HEK293 (cell line): ENCODE data around the gene RAB7B.

ENCODE experiments used
- CTCF ChIA-PET: fragments of 350-600 bp; formaldehyde crosslinking; extraction: SDS; loops from one replicate; lab custom pipeline; 2021; ENCODE audit warnings: antibody characterized with exemption; lab: Yijun Ruan, JAX
- POLR2A ChIA-PET: fragments of 300-600 bp; formaldehyde crosslinking; extraction: SDS; loops from one replicate; lab custom pipeline; 2020; ENCODE audit warnings: antibody characterized with exemption, inconsistent platforms; lab: Yijun Ruan, JAX
- H3K27ac ChIP-seq: fragments of 200-500 bp; sonication (Bioruptor generic); 2 replicates; pipeline ENCODE4 v1.5.1; 2014; ENCODE audit warnings: low read depth, low read length, control low read depth, inconsistent platforms; ENCODE audit errors: extremely low read depth
- H3K36me3 ChIP-seq, 2 experiments: fragments of 200-500 bp in 1 of 2; sonication (Bioruptor generic) in 1 of 2; 1 replicate in 1 of 2; 2 replicates in 1 of 2; pipeline ENCODE4 v1.5.1; 2014 to 2017; ENCODE audit warnings: inconsistent platforms in 2 of 2, low read length in 2 of 2; ENCODE audit not compliant: control insufficient read depth in 2 of 2, insufficient read depth in 1 of 2
- H3K4me1 ChIP-seq: fragments of 200-500 bp; sonication (Bioruptor generic); 2 replicates; pipeline ENCODE4 v1.5.1; 2014; ENCODE audit warnings: mild to moderate bottlenecking, low read length, inconsistent platforms; ENCODE audit not compliant: control insufficient read depth, insufficient read depth
- H3K4me3 ChIP-seq: 2 replicates; pipeline ENCODE4 v1.5.1; 2011; ENCODE audit warnings: low read depth, mild to moderate bottlenecking, control low read depth, low read length, moderate library complexity
- H3K9me3 ChIP-seq: fragments of 200-500 bp; sonication (Bioruptor generic); 2 replicates; pipeline ENCODE4 v1.5.1; 2014; ENCODE audit warnings: low read depth, low read length, inconsistent platforms; ENCODE audit not compliant: control insufficient read depth, insufficient read depth
- BCL11A ChIP-seq: fragments of 450-650 bp; formaldehyde crosslinking; IDR thresholded peaks from 2 replicates; pipeline ENCODE4 v1.5.1; 2016; ENCODE audit warnings: low read depth, missing biosample characterization, missing genetic modification characterization
- MEIS1 ChIP-seq: sonication (generic); formaldehyde crosslinking; IDR thresholded peaks from 2 replicates; pipeline ENCODE4 v1.8.1; 2022; ENCODE audit warnings: missing genetic modification reagents, mild to moderate bottlenecking, borderline replicate concordance
- PATZ1 ChIP-seq: fragments of 450-650 bp; formaldehyde crosslinking; IDR thresholded peaks from 2 replicates; pipeline ENCODE4 v1.5.1; 2016; ENCODE audit warnings: missing biosample characterization, missing genetic modification characterization
- SP7 ChIP-seq: fragments of 450-650 bp; formaldehyde crosslinking; IDR thresholded peaks from 2 replicates; pipeline ENCODE4 v1.5.1; 2016; ENCODE audit warnings: missing biosample characterization, missing genetic modification characterization
- ZBTB10 ChIP-seq: fragments of 450-650 bp; formaldehyde crosslinking; IDR thresholded peaks from 2 replicates; pipeline ENCODE4 v1.5.1; 2016; ENCODE audit warnings: missing biosample characterization, missing genetic modification characterization
- ZBTB20 ChIP-seq: fragments of 450-650 bp; formaldehyde crosslinking; IDR thresholded peaks from 2 replicates; pipeline ENCODE4 v1.5.1; 2016; ENCODE audit warnings: missing biosample characterization, missing genetic modification characterization
- ZBTB8A ChIP-seq: fragments of 450-650 bp; formaldehyde crosslinking; IDR thresholded peaks from 2 replicates; pipeline ENCODE4 v1.5.1; 2016; ENCODE audit warnings: missing biosample characterization, missing genetic modification characterization
- ZFP41 ChIP-seq: fragments of 450-650 bp; formaldehyde crosslinking; IDR thresholded peaks from 2 replicates; pipeline ENCODE4 v1.5.1; 2016; ENCODE audit warnings: missing biosample characterization, missing genetic modification characterization, borderline replicate concordance
- ZFP69B ChIP-seq: fragments of 450-650 bp; formaldehyde crosslinking; IDR thresholded peaks from 2 replicates; pipeline ENCODE4 v1.5.1; 2016; ENCODE audit warnings: missing biosample characterization, missing genetic modification characterization
- ZNF184 ChIP-seq: fragments of 450-650 bp; IDR thresholded peaks from 2 replicates; pipeline ENCODE4 v1.5.1; 2018; ENCODE audit warnings: missing biosample characterization, mild to moderate bottlenecking, missing genetic modification characterization
- ZNF37A ChIP-seq: fragments of 450-650 bp; IDR thresholded peaks from 2 replicates; pipeline ENCODE4 v1.5.1; 2018; ENCODE audit warnings: missing biosample characterization, missing genetic modification characterization
- ZNF426 ChIP-seq: fragments of 450-650 bp; formaldehyde crosslinking; IDR thresholded peaks from 2 replicates; pipeline ENCODE4 v1.5.1; 2017; ENCODE audit warnings: missing biosample characterization, missing genetic modification characterization, mild to moderate bottlenecking, inconsistent platforms, moderate library complexity
- ZNF433 ChIP-seq: fragments of 450-650 bp; formaldehyde crosslinking; IDR thresholded peaks from 2 replicates; pipeline ENCODE4 v1.5.1; 2016; ENCODE audit warnings: missing biosample characterization, missing genetic modification characterization, low read depth
- ZNF530 ChIP-seq: fragments of 450-650 bp; formaldehyde crosslinking; IDR thresholded peaks from 2 replicates; pipeline ENCODE4 v1.5.1; 2016; ENCODE audit warnings: low read depth, missing biosample characterization, missing genetic modification characterization
- ZNF544 ChIP-seq: fragments of 450-650 bp; formaldehyde crosslinking; IDR thresholded peaks from 2 replicates; pipeline ENCODE4 v1.5.0; 2017; ENCODE audit warnings: missing biosample characterization, missing genetic modification characterization
- ZNF658 ChIP-seq: fragments of 450-650 bp; formaldehyde crosslinking; IDR thresholded peaks from 2 replicates; pipeline ENCODE4; 2016; ENCODE audit warnings: missing biosample characterization, missing genetic modification characterization
- ZNF692 ChIP-seq: fragments of 450-650 bp; formaldehyde crosslinking; IDR thresholded peaks from 2 replicates; pipeline ENCODE4 v1.5.1; 2016; ENCODE audit warnings: missing biosample characterization, missing genetic modification characterization
- ZNF792 ChIP-seq: fragments of 450-650 bp; formaldehyde crosslinking; IDR thresholded peaks from 2 replicates; pipeline ENCODE4 v1.5.1; 2016; ENCODE audit warnings: missing biosample characterization, missing genetic modification characterization
- TF ChIP-seq, protein P1 (sequence below): fragments of 450-650 bp; formaldehyde crosslinking; IDR thresholded peaks from 2 replicates; pipeline ENCODE4 v1.5.1; 2017; ENCODE audit warnings: missing biosample characterization, missing genetic modification characterization
- TF ChIP-seq, protein P2 (sequence below): fragments of 450-650 bp; formaldehyde crosslinking; IDR thresholded peaks from 2 replicates; pipeline ENCODE4 v1.5.1; 2016; ENCODE audit warnings: missing biosample characterization, missing genetic modification characterization

Gene RAB7B

GRCh38 chr1:206006946-206007345, 3.8 kb upstream of the RAB7B start:
- TF ChIP-seq, protein P1, sequence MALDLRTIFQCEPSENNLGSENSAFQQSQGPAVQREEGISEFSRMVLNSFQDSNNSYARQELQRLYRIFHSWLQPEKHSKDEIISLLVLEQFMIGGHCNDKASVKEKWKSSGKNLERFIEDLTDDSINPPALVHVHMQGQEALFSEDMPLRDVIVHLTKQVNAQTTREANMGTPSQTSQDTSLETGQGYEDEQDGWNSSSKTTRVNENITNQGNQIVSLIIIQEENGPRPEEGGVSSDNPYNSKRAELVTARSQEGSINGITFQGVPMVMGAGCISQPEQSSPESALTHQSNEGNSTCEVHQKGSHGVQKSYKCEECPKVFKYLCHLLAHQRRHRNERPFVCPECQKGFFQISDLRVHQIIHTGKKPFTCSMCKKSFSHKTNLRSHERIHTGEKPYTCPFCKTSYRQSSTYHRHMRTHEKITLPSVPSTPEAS (tag by site-specific recombination) = no peak
- TF ChIP-seq ZNF426 (no peak), BCL11A (tag by site-specific recombination) (no peak), SP7 (no peak), ZNF433 (no peak), PATZ1 (no peak), ZNF544 (no peak), MEIS1 (CRISPR knock-in tag) (no peak), ZBTB8A (no peak), ZNF792 (tag by site-specific recombination) (no peak), ZFP41 (no peak), ZBTB20 (tag by site-specific recombination) (no peak), ZBTB10 (no peak)
- TF ChIP-seq, protein P2, sequence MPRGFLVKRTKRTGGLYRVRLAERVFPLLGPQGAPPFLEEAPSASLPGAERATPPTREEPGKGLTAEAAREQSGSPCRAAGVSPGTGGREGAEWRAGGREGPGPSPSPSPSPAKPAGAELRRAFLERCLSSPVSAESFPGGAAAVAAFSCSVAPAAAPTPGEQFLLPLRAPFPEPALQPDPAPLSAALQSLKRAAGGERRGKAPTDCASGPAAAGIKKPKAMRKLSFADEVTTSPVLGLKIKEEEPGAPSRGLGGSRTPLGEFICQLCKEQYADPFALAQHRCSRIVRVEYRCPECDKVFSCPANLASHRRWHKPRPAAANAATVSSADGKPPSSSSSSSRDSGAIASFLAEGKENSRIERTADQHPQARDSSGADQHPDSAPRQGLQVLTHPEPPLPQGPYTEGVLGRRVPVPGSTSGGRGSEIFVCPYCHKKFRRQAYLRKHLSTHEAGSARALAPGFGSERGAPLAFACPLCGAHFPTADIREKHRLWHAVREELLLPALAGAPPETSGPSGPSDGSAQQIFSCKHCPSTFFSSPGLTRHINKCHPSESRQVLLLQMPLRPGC (tag by site-specific recombination) = no peak
- Histone ChIP-seq H3K36me3 (no peaks in the 10 kb centered on the region), H3K4me3 (no peak overlapping the region), H3K27ac (no peak overlapping the region), H3K9me3 (no peaks in the 10 kb centered on the region), H3K4me1 (no peaks in the 10 kb centered on the region)
- CTCF ChIA-PET = interaction anchor here (0.6 to 0.8 kb wide), 2 partner anchors 30 to 480 kb away, joined by 3 read pairs; no protein-coding TSS in a partner anchor
- POLR2A ChIA-PET = no interaction called here

DNA sequence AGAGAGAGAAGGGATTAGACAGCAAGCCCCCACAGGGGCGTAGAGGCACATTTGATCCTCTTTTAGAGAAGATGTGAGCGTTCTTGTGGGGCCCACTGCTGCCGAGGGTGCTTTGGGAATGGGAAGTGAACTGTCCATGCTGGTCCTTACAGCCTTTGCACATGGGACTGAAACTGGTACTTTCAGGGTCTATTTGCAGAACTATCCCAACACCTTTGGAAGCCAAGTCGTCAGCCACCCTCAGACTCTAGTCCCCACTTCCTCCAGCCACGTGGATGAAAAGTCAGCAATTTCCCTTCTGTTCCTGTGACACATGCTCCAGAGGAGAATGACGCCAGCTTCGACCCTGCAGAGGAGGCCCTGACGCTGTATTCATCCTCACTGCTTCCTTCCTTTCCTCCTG, 2.6 kb upstream of the RAB7B start:
- CTCF ChIA-PET = interaction anchor here (1.4 kb wide), 1 partner anchor 19 kb away, joined by 4 read pairs; no protein-coding TSS in a partner anchor
- H3K27ac ChIP-seq = no peak overlapping the region
- no peaks in the 10 kb centered on the region for H3K9me3 ChIP-seq
- H3K36me3 ChIP-seq = no peaks in the 10 kb centered on the region
- POLR2A ChIA-PET = no interaction called here
- TF ChIP-seq ZNF37A (tag by site-specific recombination) = no peak
- TF ChIP-seq SP7 = no peak
- no peak for TF ChIP-seq ZNF184
- TF ChIP-seq ZFP69B (tag by site-specific recombination) = peak; percentile 52; the same call in 1 of the 2 replicates
- TF ChIP-seq ZNF692 (tag by site-specific recombination) = 0 out of 2 replicates have a peak, but pooled peaks have one; percentile 15
- TF ChIP-seq ZNF530 (tag by site-specific recombination) = no peak
- TF ChIP-seq ZNF658 = no peak
- H3K4me3 ChIP-seq = no peak overlapping the region
- no peaks in the 10 kb centered on the region for H3K4me1 ChIP-seq
